ENCODE measurements around the gene CLSTN2. TPM values are rescaled to one million over a fixed set of nuclear protein-coding genes. Genes with fewer than 3 reads are reported as not detected.

CLSTN2 gene
- total RNA-seq, 1 experiment from 2014 or later: not detected

- DNase-seq: no peak
- CTCF ChIA-PET: no interaction called here
- no TSS peak for BruUV-seq (replicated peaks)
- no peaks in the 10 kb centered on the region for H3F3A ChIP-seq (ENCODE audit: insufficient read depth, low read depth)
- H3K36me3 ChIP-seq (ENCODE audit: low read depth): no peaks in the 10 kb centered on the region
- intact Hi-C loops (cut with micrococcal nuclease; ENCODE audit: unreplicated experiment): no loop called here
- no peaks in the 10 kb centered on the region for H3K9me2 ChIP-seq (ENCODE audit: insufficient read depth)
- H3K4me1 ChIP-seq (replicated peaks; ENCODE audit: insufficient read depth): 0 out of 2 replicates have a peak, but pooled peaks cover 5% of the 10 kb centered on the region
- H3K27ac ChIP-seq: no peak overlapping the region
- H3K27me3 ChIP-seq (ENCODE audit: insufficient read depth, low read depth): no peaks in the 10 kb centered on the region
- H4K20me1 ChIP-seq (ENCODE audit: insufficient read depth): no peaks in the 10 kb centered on the region
- H2AFZ ChIP-seq: no peak overlapping the region
- no peak overlapping the region for H3K4me2 ChIP-seq
- H3K79me2 ChIP-seq (ENCODE audit: low read depth): no peaks in the 10 kb centered on the region
- POLR2A ChIA-PET (ENCODE audit: unreplicated experiment): no interaction called here
- H3K9me3 ChIP-seq (ENCODE audit: insufficient read depth, low read depth): no peaks in the 10 kb centered on the region
- no peak overlapping the region for H3K4me3 ChIP-seq
- TF ChIP-seq CTCF (conservative IDR thresholded peaks at IDR 0.05) (no peak), EZH2 (IDR thresholded peaks at IDR 0.05; ENCODE audit: low read depth) (no peak)
Observed at GRCh38 chr3:140424726-140425125, 489.7 kb downstream of the CLSTN2 start.

- TF ChIP-seq EZH2 (IDR thresholded peaks at IDR 0.05; ENCODE audit: low read depth): no peak
- no peak for TF ChIP-seq CTCF (conservative IDR thresholded peaks at IDR 0.05)
- Histone ChIP-seq H3K27me3 (ENCODE audit: insufficient read depth, low read depth) (no peaks in the 10 kb centered on the region), H3K27ac (no peak overlapping the region), H2AFZ (no peak overlapping the region), H3K4me3 (no peak overlapping the region), H3K9me2 (ENCODE audit: insufficient read depth) (no peaks in the 10 kb centered on the region; the same call in 1 of the 2 replicates), H3K79me2 (ENCODE audit: low read depth) (no peaks in the 10 kb centered on the region), H3K36me3 (ENCODE audit: low read depth) (no peaks in the 10 kb centered on the region), H3K9me3 (ENCODE audit: insufficient read depth, low read depth) (no peaks in the 10 kb centered on the region), H3F3A (ENCODE audit: insufficient read depth, low read depth) (no peaks in the 10 kb centered on the region), H3K4me2 (no peak overlapping the region), H3K4me1 (replicated peaks; ENCODE audit: insufficient read depth) (no peaks in the 10 kb centered on the region), H4K20me1 (ENCODE audit: insufficient read depth) (no peaks in the 10 kb centered on the region)
- intact Hi-C loops (cut with micrococcal nuclease; ENCODE audit: unreplicated experiment): no loop called here
- ChIA-PET POLR2A (ENCODE audit: unreplicated experiment) (no interaction called here), CTCF (no interaction called here)
- BruUV-seq (replicated peaks): no TSS peak
- no peak for DNase-seq
Observed at GRCh38 chr3:140427786-140428185, 492.8 kb downstream of the CLSTN2 start.

- Histone ChIP-seq H3K4me1 (replicated peaks; ENCODE audit: insufficient read depth) (no peaks in the 10 kb centered on the region), H4K20me1 (ENCODE audit: insufficient read depth) (no peaks in the 10 kb centered on the region), H2AFZ (no peak overlapping the region), H3K79me2 (ENCODE audit: low read depth) (no peaks in the 10 kb centered on the region), H3F3A (ENCODE audit: insufficient read depth, low read depth) (no peaks in the 10 kb centered on the region), H3K4me2 (no peak overlapping the region), H3K4me3 (no peak overlapping the region), H3K9me3 (ENCODE audit: insufficient read depth, low read depth) (no peaks in the 10 kb centered on the region), H3K27ac (no peak overlapping the region), H3K9me2 (ENCODE audit: insufficient read depth) (no peaks in the 10 kb centered on the region; the same call in 1 of the 2 replicates), H3K36me3 (ENCODE audit: low read depth) (no peaks in the 10 kb centered on the region), H3K27me3 (ENCODE audit: insufficient read depth, low read depth) (no peaks in the 10 kb centered on the region)
- no TSS peak for BruUV-seq (replicated peaks)
- no peak for TF ChIP-seq EZH2 (IDR thresholded peaks at IDR 0.05; ENCODE audit: low read depth)
- no peak for TF ChIP-seq CTCF (conservative IDR thresholded peaks at IDR 0.05)
- CTCF ChIA-PET: no interaction called here
- no peak for DNase-seq
- POLR2A ChIA-PET (ENCODE audit: unreplicated experiment): no interaction called here
- intact Hi-C loops (cut with micrococcal nuclease; ENCODE audit: unreplicated experiment): no loop called here
Observed at GRCh38 chr3:140428380-140428779, 493.4 kb downstream of the CLSTN2 start.

All from PC-9 (cell line).